KMS-11 (cell line): ENCODE data around the gene CYLD.

Source experiments
- H2AFZ ChIP-seq: fragments of 200-600 bp; sonication (generic); 2 replicates; pipeline ENCODE4 v1.6.1; 2016; ENCODE audit warnings: antibody characterized with exemption, mixed run types, low read depth
- H3K27ac ChIP-seq: fragments of 200-600 bp; sonication (generic); 2 replicates; pipeline ENCODE4 v1.6.1; 2016; ENCODE audit warnings: mild to moderate bottlenecking, mixed run types
- H3K27me3 ChIP-seq: fragments of 200-600 bp; sonication (generic); 2 replicates; pipeline ENCODE4 v1.6.1; 2017; ENCODE audit warnings: mild to moderate bottlenecking, low read depth, mixed run types, moderate library complexity; ENCODE audit not compliant: insufficient read depth
- H3K36me3 ChIP-seq: fragments of 200-600 bp; sonication (generic); 2 replicates; pipeline ENCODE4 v1.6.1; 2017; ENCODE audit warnings: mild to moderate bottlenecking, mixed run types; ENCODE audit not compliant: insufficient read depth
- H3K4me1 ChIP-seq: fragments of 200-600 bp; sonication (generic); 2 replicates; pipeline ENCODE4 v1.6.1; 2016; ENCODE audit warnings: mild to moderate bottlenecking, low read depth, mixed run types; ENCODE audit not compliant: poor library complexity, severe bottlenecking
- H3K4me2 ChIP-seq: fragments of 200-600 bp; sonication (generic); 2 replicates; pipeline ENCODE4 v1.7.0; 2016; ENCODE audit warnings: mild to moderate bottlenecking, mixed run types
- H3K4me3 ChIP-seq: fragments of 200-600 bp; sonication (generic); IDR thresholded peaks from 2 replicates; pipeline ENCODE4 v1.6.1; 2017; ENCODE audit warnings: low read depth, low read length, mixed read lengths; ENCODE audit not compliant: insufficient read depth
- H3K79me2 ChIP-seq: fragments of 200-600 bp; sonication (generic); 2 replicates; pipeline ENCODE4 v1.6.1; 2016; ENCODE audit warnings: low read depth, mixed run types; ENCODE audit not compliant: insufficient read depth
- H3K9ac ChIP-seq: fragments of 200-600 bp; sonication (generic); 2 replicates; pipeline ENCODE4 v1.6.1; 2016; ENCODE audit warnings: mild to moderate bottlenecking, mixed run types
- H4K20me1 ChIP-seq: fragments of 200-600 bp; sonication (generic); 2 replicates; pipeline ENCODE4 v1.6.1; 2016; ENCODE audit warnings: mild to moderate bottlenecking, mixed run types; ENCODE audit not compliant: insufficient read depth
- TF ChIP-seq, protein P1 (sequence below): fragments of 200-600 bp; sonication (generic); conservative IDR thresholded peaks from 2 replicates; pipeline ENCODE4 v1.6.1; 2017; ENCODE audit warnings: low read depth, mild to moderate bottlenecking, antibody characterized with exemption, low read length, moderate library complexity, mixed read lengths

Gene CYLD

DNA sequence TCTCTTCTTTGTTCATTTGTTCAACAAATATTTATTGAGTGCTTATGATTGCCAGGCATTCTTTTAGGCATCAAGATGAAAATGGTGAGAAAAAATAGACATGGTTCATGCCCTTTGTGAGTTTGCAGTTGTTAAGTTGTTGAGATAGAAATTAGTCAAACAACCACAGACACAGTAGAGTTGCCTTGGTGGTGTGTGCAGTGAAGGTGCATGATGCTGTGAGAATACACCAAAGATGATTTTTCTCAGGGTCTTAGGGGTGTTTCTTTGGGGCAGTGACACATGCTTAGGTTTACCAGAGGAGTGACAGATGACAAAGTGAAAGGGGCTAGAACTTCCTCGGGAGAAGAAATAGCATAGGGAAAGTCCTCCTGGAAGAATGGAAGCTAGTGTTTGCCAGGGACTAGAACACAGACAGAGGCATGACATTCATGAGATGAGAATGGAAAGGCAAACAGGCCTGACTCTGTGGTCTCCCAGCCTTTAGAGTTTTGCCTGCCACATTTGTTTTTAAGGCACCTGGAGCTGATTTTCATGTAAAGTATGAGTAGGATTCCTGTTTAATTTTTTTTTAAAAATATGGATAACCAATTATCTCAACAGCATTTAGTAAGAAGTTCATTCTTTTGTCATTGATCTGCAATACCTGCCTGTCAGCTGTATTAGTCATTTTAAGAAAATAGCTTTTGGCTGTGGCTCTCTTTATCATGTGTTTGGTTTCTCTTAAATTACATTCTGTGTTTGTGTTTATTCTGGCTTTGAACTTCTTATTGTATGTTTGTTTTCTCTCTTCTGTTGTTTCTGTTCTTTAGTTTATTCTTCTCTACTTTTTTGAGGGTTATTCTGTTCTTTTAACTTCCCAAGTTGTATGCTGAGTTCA is 36.6 kb downstream of the CYLD start:
- TF ChIP-seq, protein P1, sequence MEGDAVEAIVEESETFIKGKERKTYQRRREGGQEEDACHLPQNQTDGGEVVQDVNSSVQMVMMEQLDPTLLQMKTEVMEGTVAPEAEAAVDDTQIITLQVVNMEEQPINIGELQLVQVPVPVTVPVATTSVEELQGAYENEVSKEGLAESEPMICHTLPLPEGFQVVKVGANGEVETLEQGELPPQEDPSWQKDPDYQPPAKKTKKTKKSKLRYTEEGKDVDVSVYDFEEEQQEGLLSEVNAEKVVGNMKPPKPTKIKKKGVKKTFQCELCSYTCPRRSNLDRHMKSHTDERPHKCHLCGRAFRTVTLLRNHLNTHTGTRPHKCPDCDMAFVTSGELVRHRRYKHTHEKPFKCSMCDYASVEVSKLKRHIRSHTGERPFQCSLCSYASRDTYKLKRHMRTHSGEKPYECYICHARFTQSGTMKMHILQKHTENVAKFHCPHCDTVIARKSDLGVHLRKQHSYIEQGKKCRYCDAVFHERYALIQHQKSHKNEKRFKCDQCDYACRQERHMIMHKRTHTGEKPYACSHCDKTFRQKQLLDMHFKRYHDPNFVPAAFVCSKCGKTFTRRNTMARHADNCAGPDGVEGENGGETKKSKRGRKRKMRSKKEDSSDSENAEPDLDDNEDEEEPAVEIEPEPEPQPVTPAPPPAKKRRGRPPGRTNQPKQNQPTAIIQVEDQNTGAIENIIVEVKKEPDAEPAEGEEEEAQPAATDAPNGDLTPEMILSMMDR: no peak
- H3K4me3 ChIP-seq: no peak overlapping the region
- H3K79me2 ChIP-seq: no peaks in the 10 kb centered on the region
- no peak overlapping the region for H3K9ac ChIP-seq
- no peaks in the 10 kb centered on the region for H3K36me3 ChIP-seq
- H3K27me3 ChIP-seq: no peaks in the 10 kb centered on the region
- H3K4me1 ChIP-seq: no peaks in the 10 kb centered on the region
- no peak overlapping the region for H3K4me2 ChIP-seq
- no peak overlapping the region for H2AFZ ChIP-seq
- no peak overlapping the region for H3K27ac ChIP-seq
- H4K20me1 ChIP-seq: no peaks in the 10 kb centered on the region

DNA sequence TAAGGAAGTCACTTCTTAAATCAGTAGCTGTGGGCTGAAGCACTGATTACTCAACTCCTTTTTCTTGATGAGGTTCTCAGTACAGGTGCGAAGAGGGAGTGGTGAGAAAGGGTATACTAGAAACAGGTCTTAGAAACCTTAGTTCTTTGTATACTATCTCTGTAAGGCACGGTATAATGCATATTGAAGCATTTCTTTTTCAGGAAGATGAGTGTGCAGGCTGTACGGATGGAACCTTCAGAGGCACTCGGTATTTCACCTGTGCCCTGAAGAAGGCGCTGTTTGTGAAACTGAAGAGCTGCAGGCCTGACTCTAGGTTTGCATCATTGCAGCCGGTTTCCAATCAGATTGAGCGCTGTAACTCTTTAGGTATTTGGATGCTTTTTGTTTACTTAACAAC is 39.2 kb downstream of the CYLD start:
- Histone ChIP-seq H3K36me3 (no peaks in the 10 kb centered on the region), H2AFZ (no peak overlapping the region), H3K9ac (no peak overlapping the region), H3K27ac (no peak overlapping the region), H4K20me1 (no peaks in the 10 kb centered on the region), H3K4me3 (no peak overlapping the region), H3K79me2 (no peaks in the 10 kb centered on the region), H3K4me1 (no peaks in the 10 kb centered on the region), H3K4me2 (no peak overlapping the region), H3K27me3 (no peaks in the 10 kb centered on the region)
- TF ChIP-seq, protein P1: no peak

DNA sequence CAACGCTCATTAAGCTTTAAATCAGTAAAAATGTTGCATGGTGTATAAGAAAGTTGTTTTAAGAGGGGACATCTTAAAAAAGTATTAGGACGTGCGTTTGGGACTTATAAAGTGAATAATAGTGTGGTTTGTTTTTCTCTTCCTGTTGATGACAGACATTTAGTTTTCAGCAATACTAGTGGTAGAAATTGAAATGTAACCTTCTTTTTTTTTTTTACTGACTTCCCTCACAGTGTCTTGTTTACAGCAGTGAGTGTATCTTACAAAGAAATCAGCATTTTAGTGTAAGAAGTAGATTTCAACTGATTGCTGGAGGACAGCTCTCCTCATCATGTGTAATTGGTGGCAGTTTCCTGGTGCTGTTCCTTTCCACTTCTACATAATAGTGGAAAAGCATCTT is 39.6 kb downstream of the CYLD start:
- Histone ChIP-seq H4K20me1 (no peaks in the 10 kb centered on the region), H3K79me2 (no peaks in the 10 kb centered on the region), H3K4me3 (no peak overlapping the region), H2AFZ (no peak overlapping the region), H3K27me3 (no peaks in the 10 kb centered on the region), H3K36me3 (no peaks in the 10 kb centered on the region), H3K9ac (no peak overlapping the region), H3K27ac (no peak overlapping the region), H3K4me2 (no peak overlapping the region), H3K4me1 (no peaks in the 10 kb centered on the region)
- TF ChIP-seq, protein P1: no peak

DNA sequence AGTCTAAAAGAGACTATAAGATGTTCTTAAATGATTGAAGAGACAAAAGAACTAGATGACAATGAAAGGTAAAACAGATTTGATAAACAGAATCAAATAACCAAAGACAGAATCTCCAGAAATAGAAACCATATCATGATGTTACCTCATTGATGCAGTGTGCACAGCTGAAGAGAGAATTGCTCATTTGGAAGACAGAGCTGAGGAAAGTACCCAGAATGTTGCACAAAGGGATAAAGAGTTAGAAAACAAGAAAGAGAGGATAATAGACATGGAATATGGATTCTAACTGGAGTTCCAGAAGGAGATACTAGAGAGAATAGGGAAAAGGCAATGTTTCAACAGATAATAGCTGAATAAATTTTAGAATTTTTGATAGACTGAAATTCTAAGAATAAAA is 47.9 kb downstream of the CYLD start:
- H3K79me2 ChIP-seq: no peaks in the 10 kb centered on the region
- H3K9ac ChIP-seq: no peak overlapping the region
- H3K4me2 ChIP-seq: no peak overlapping the region
- no peaks in the 10 kb centered on the region for H4K20me1 ChIP-seq
- peaks cover 9% of the 10 kb centered on the region for H3K4me1 ChIP-seq
- H3K27ac ChIP-seq: no peak overlapping the region
- no peaks in the 10 kb centered on the region for H3K36me3 ChIP-seq
- no peak overlapping the region for H2AFZ ChIP-seq
- no peaks in the 10 kb centered on the region for H3K27me3 ChIP-seq
- TF ChIP-seq, protein P1: no peak
- no peak overlapping the region for H3K4me3 ChIP-seq
